Measurements from ENCODE around the gene MATN4. TPM values are rescaled to one million over a fixed set of nuclear protein-coding genes. Genes with fewer than 3 reads are reported as not detected.

Gene MATN4
- total and polyA plus RNA-seq, 2 of the 4 experiments (the other 2 are of a cell fraction) = 0.12 TPM; not detected in 1

GRCh38 chr20:45306431-45306982 lies 1.6 kb downstream of the MATN4 start, which contains the start of gene RBPJL:
RBPJL (plus strand) TSS chr20:45306840; CDS start chr20:45306923, 83 bp downstream.
- H4K5ac ChIP-seq (ENCODE audit: low read depth, low read length) = no peak within 1 kb of the TSS
- H4K20me1 ChIP-seq (ENCODE audit: insufficient read depth, low read length) = no peaks in the 10 kb centered on the region
- no peak within 1 kb of the TSS for H2AK5ac ChIP-seq (ENCODE audit: low read depth, low read length)
- no peak within 1 kb of the TSS for H2AK9ac ChIP-seq (replicated peaks; ENCODE audit: low read depth, low read length, poor library complexity)
- peak within 1 kb of the TSS; percentile 77 for H2AFZ ChIP-seq (replicated peaks; ENCODE audit: low read length, poor library complexity)
- H3K79me1 ChIP-seq (ENCODE audit: low read depth in 1 of 2, low read length in 2 of 2) = no peaks in the 10 kb centered on the region
- no peak within 1 kb of the TSS for H3K56ac ChIP-seq (ENCODE audit: extremely low read depth, insufficient read depth, low read length)
- no peaks in the 10 kb centered on the region for H3K36me3 ChIP-seq (ENCODE audit: control insufficient read depth, insufficient read depth, low read length)
- H3K27me3 ChIP-seq (ENCODE audit: control insufficient read depth, insufficient read depth, low read length) = peaks cover 53% of the 10 kb centered on the region
- no peak within 1 kb of the TSS for H2BK15ac ChIP-seq (ENCODE audit: low read depth, low read length)
- in situ Hi-C loops (cut with MboI; ENCODE audit: low sequenced_read_pairs) = no loop called here
- ChIA-PET POLR2A (ENCODE audit: unreplicated experiment) (no interaction called here), CTCF (no interaction called here)
- peaks cover 2% of the 10 kb centered on the region; the same call in 1 of the 2 replicates for H3K4me1 ChIP-seq (ENCODE audit: control insufficient read depth, insufficient read depth, low read length)
- no peaks in the 10 kb centered on the region for H3K9me3 ChIP-seq (ENCODE audit: control insufficient read depth, insufficient read depth, low read length)
- H3K14ac ChIP-seq (replicated peaks; ENCODE audit: low read depth, low read length) = no peak within 1 kb of the TSS
- no peak within 1 kb of the TSS for H2BK5ac ChIP-seq (ENCODE audit: low read depth, low read length, poor library complexity, severe bottlenecking)
- H2BK20ac ChIP-seq (ENCODE audit: low read depth, low read length) = no peak within 1 kb of the TSS
- no peak within 1 kb of the TSS for H3K23ac ChIP-seq (ENCODE audit: low read depth, low read length)
- H3K18ac ChIP-seq (ENCODE audit: low read depth, low read length) = no peak within 1 kb of the TSS
- ATAC-seq (ENCODE audit: low read depth) (peak; percentile 51; the same call in 1 of the 2 replicates), DNase-seq (no peak)
- 10% methylated on average over 28 of the region's 41 CpGs; no CpG with 5 or more reads in 1 of the 2 experiments for WGBS, 2 experiments (ENCODE audit: extremely low coverage in 2 of 2, insufficient read length in 1 of 2)
- no peak within 1 kb of the TSS for H3K27ac ChIP-seq (ENCODE audit: insufficient read depth, low read length)
- no peak within 1 kb of the TSS for H2BK120ac ChIP-seq (ENCODE audit: low read depth, low read length)
- H3K9ac ChIP-seq (ENCODE audit: low read depth, low read length) = no peak within 1 kb of the TSS
- BruUV-seq (replicated peaks) = no TSS peak
- intact Hi-C loops (cut with micrococcal nuclease) = no loop called here
- peak within 1 kb of the TSS; percentile 56; the same call in 1 of the 2 replicates for H3K4me2 ChIP-seq (ENCODE audit: low read depth, low read length)
- no peak within 1 kb of the TSS for H4K91ac ChIP-seq (ENCODE audit: insufficient read depth, low read depth, low read length)
- no peaks in the 10 kb centered on the region for H3K9me1 ChIP-seq (ENCODE audit: insufficient read depth, low read length)
- H3K4ac ChIP-seq (ENCODE audit: low read depth, low read length) = no peak within 1 kb of the TSS
- no peak within 1 kb of the TSS for H4K8ac ChIP-seq (ENCODE audit: low read depth in 2 of 2, low read length in 2 of 2)
- dilution Hi-C loops (cut with HindIII; ENCODE audit: low sequenced_read_pairs, unreplicated experiment) = no loop called here
- TF ChIP-seq RFX5 (IDR thresholded peaks at IDR 0.05; ENCODE audit: low read depth, low read length) (no peak), POLR2A (IDR thresholded peaks at IDR 0.05; ENCODE audit: low read depth, low read length) (no peak), CTCF (conservative IDR thresholded peaks at IDR 0.05; ENCODE audit: low read depth, low read length) (peak; percentile 64), SMC3 (IDR thresholded peaks at IDR 0.05; ENCODE audit: low read depth, low read length) (0 out of 2 replicates have a peak, but pooled peaks have one; percentile 29)
- H3K4me3 ChIP-seq (ENCODE audit: insufficient read depth, low read depth, low read length) = no peak within 1 kb of the TSS

All from IMR-90 (cell line).